Measurements from ENCODE around the gene ATRN.

DNA sequence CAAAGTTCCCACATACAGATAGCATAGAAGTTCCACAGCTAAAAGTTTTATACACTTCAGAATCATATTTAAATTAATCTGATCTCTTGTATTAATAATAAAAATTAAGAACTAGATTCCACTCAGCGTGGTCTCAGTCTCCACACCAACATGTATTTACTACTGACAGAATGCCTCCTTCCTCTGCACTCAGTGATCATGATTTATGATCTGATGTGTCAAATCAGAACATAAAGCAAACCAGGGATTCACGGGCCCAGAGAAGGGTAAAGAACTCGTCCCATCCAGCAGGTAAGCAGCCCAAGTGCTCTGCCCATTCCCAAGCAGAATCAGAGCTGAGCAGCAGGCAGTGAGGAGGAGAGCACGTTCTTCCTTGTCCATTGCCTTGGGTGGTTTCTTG is 14.2 kb upstream of the ATRN start:
- no peak for TF ChIP-seq CTCF (conservative IDR thresholded peaks at IDR 0.05; ENCODE audit: low read depth, low read length)
- no peak for TF ChIP-seq EZH2phosphoT487 (IDR thresholded peaks at IDR 0.05; ENCODE audit: borderline replicate concordance, low read length)
- no peak for TF ChIP-seq EZH2 (IDR thresholded peaks at IDR 0.05; ENCODE audit: low read length, unreplicated experiment)

All from PC-3 (cell line).